HG02763 (cell line): ENCODE data around the gene TTYH1.
"Not testable (repeated sequence)": the region's sequence is repeated elsewhere in the genome, so short reads cannot be mapped to it uniquely, and the experiment has no call there.

Experiments used
- ATAC-seq: cut with Tn5 transposase; IDR thresholded peaks from one replicate; pipeline ENCODE4 v1.9.1; 2021; ENCODE audit warnings: mild to moderate bottlenecking, moderate library complexity; ENCODE audit not compliant: unreplicated experiment

The TTYH1 gene

GRCh38 chr19:54415208-54415900 lies at the start of gene TTYH1:
Gene TTYH1 (plus strand): TSS chr19:54415464. CDS start chr19:54415553, 89 bp downstream.
- ATAC-seq, result no peak

GRCh38 chr19:54365798-54366197 lies 49.5 kb upstream of the TTYH1 start:
- ATAC-seq, result not testable (repeated sequence)

GRCh38 chr19:54366811-54367210 lies 48.5 kb upstream of the TTYH1 start:
- ATAC-seq, result no peak

GRCh38 chr19:54369082-54369687 lies 46.1 kb upstream of the TTYH1 start:
- no peak for ATAC-seq

- not testable (repeated sequence) for ATAC-seq
Measured at GRCh38 chr19:54369688-54370433, 45.4 kb upstream of the TTYH1 start.

- ATAC-seq, result not testable (repeated sequence)
Measured at GRCh38 chr19:54370434-54370796, 44.8 kb upstream of the TTYH1 start.

GRCh38 chr19:54371453-54371852 lies 43.8 kb upstream of the TTYH1 start:
- ATAC-seq, result not testable (repeated sequence)

- no peak for ATAC-seq
Measured at GRCh38 chr19:54373781-54374631, 41.3 kb upstream of the TTYH1 start.

- ATAC-seq, result not testable (repeated sequence)
Measured at GRCh38 chr19:54375181-54375938, 39.9 kb upstream of the TTYH1 start.

- no peak for ATAC-seq
Measured at GRCh38 chr19:54376610-54377285, 38.5 kb upstream of the TTYH1 start.

GRCh38 chr19:54379187-54379678 lies 36.0 kb upstream of the TTYH1 start:
- ATAC-seq, result no peak

GRCh38 chr19:54380897-54381296 lies 34.4 kb upstream of the TTYH1 start:
- no peak for ATAC-seq

GRCh38 chr19:54382041-54382440 lies 33.2 kb upstream of the TTYH1 start:
- ATAC-seq, result not testable (repeated sequence)

- ATAC-seq, result no peak
Measured at GRCh38 chr19:54383330-54383729, 31.9 kb upstream of the TTYH1 start.

GRCh38 chr19:54387991-54388801 lies 27.1 kb upstream of the TTYH1 start:
- no peak for ATAC-seq

- ATAC-seq, result no peak
Measured at GRCh38 chr19:54388802-54389139, 26.5 kb upstream of the TTYH1 start.

GRCh38 chr19:54389553-54389952 lies 25.7 kb upstream of the TTYH1 start:
- ATAC-seq, result no peak

GRCh38 chr19:54390942-54391577 lies 24.2 kb upstream of the TTYH1 start:
- no peak for ATAC-seq
